NOMO-1 (cell line): ENCODE data around the gene GH1.

Source experiments
- DNase-seq, 2 experiments: peaks; one replicate each; lab custom pipeline; 2025; ENCODE audit not compliant: unreplicated experiment in 2 of 2; lab: John Stamatoyannopoulos, UW

Gene GH1

DNA sequence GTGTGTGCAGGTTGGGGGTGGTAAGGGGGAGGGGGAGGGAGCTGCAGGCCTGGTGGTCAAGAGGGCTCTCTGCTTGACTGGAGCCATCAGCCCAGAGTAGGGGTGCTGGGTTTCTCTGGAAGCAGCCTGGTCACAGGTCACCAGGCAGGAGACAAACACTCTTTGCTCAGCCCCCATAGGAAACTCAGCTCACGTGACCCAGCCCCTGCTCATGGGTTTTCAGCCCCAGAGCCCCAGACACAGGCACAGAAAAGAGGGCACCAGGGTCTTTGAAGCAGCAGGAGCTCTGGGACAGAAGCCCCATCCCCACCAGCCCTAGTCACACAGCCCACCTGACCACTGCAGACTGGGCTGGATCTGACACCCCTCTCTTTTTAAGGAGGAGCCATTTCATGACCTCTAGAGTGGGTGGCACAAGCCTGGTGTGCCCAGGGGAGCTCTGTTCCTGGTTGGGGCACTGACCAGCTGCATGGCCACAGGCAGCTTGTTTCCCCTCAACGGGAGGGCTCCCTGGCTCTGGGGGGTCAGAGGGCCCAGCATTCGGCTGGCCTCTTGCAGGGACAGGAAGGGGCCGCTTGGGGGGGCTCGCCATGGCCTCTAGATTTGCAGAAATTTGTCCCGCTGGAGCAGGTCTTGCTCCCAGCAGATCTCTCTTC, 27.3 kb upstream of the GH1 start:
- no peak for DNase-seq

DNA sequence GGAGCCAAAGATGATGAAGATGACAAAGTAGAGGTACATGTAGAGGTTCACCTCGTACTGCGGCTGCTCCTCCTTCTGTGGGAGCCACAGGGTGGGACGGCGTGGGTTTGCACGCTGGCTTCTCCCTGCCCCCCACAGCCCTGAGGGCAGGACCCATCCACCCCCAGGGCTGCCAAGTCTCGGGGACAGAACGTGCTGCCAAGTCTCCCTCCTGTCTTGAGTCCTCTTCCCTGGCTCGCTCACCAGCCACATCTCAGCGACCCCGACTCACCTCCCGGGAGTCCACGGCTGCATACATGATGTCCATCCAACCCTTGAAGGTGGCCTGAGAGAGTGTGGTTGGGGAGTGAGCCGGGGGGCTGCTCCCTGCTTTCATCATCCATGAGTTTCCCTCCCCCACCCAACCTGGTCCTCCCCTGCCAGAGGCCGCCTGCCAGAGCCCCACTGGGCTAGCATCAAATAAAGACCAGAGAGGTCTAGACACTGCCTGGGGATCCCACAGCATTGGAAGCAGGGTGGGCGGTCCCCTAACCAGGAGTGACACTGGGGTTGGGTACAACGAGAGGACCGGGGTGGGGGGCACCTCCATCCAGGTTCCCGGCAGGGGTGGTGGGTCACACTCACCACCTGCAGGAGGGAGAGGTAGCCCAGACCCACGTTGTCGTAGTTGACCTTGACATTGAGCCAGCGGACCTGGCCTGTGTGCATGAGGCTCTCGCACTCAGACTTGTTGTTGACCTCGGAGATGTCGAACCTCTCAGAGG, 26.3 kb upstream of the GH1 start:
- no peak for DNase-seq

DNA sequence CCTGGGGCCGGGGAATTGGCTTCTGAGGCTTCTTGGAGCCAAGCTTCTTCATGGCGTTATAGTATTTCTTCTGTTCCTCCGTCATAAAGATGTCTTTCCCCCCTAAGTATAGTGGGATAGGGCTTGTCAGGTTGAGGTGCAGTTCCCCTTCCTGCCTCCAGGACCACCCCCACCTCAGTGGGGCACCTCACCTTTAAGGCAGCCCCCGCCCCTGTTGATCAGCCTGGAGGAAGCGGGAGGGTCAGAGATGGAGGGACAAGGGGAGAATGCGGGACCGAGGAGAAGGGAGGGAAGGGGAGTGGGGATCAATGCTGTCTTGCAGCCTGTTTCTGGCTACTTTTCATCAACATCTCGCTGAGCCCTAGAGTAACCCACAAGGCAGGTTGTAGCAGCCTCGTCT, 25.1 kb upstream of the GH1 start:
- no peak for DNase-seq

DNA sequence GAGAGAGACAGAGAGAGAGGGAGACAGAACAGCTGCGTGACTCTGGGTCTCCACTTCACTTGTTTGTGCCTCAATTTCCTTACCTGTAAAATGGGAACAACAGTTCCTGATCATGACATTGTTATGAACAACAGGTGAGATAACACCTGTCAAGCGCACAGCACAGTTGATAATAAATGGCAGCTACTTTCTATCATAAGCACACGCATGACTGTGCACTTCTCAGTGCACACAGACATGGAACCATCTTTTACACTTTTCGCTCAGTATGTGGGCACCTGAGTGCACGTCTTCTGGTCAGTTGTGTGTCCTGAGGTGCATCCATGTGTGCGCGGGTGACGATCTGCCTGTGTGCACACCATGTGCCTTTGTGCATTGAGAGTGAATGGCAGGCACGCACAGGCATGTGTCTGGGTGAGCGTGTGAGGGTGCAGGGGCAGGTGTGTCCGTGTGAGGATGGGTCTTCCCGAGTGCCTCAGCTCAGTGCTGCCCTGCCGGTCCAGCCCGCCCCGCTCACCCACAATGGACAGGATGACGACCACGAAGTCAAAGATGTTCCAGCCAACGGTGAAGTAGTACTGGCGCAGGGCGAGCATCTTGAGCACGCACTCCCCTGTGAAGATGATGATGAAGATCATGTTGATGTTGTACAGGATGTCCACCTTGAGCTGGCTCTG, 23.8 kb upstream of the GH1 start:
- DNase-seq, result no peak

DNA sequence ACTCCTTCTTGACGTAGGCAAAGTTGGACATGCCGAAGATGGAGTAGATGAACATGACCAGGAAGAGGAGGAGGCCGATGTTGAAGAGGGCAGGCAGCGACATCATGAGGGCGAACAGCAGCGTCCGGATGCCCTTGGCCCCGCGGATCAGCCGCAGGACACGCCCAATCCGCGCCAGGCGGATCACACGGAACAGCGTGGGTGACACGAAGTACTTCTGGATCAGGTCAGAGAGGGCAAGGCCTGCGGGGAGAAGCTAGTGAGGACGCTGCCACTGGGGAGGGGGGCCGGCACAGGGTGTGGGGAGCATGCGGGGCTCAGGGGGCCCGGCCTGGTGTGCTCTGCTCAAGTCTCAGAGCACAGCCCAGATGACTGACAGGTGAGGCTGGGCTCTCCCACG, 23.1 kb upstream of the GH1 start:
- no peak for DNase-seq

DNA sequence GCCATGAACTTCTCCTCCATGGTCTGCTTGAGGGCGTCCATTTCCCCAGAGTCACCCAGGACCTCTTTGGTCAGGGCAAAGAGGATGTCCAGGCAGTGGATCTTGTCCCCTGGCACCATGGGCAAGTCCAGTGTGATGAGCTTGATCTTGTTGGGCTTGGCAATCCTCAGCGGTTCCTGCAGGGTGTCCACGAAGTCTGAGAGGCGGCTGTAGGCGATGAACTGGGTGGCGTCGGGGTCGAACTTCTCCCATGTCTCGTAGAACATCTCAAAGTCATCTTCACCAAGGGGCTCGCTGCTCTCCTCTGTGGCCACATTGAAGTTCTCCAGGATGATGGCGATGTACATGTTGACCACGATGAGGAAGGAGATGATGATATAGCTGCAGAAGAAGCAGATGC, 22.5 kb upstream of the GH1 start:
- no peak for DNase-seq

DNA sequence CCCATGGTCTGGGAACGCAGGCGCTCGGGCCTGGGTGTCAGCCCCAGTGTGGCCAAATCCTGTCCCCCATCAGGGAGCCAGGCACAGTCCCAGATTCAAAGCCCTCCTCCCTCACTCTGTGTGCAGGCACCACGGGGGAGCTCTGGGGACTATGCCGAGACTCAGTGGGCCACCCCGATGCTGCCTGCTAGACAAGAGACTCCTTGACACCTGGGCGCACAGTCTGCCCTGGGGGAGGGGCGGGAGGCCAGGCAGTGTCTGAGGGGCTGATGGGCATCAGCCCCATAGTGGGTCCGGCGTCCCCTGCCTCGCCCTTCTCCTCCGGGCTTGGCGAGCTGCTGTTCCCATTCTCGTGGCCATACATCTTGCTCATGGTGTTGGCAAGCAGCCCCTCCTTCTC, 21.9 kb upstream of the GH1 start:
- no peak for DNase-seq

DNA sequence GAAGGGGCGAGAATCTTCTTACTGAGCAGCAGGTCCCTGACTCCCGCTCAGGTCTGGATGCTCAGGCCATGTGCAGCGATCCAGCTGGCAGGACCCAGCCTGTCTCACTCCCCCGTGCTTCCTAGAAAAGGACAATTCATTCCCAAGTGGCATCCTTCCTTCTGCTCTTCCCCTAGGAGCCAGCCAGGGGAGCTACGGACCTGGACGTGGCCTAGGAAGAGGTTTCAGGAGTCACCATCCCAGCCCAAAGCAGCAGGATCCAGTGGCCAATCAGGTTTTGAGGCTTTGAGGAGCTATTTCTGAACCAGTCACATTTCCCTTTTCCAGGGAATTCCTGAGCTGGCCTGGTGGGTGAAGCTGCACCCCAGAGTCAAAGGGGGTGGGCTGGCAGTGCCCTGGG, 21.2 kb upstream of the GH1 start:
- no peak for DNase-seq

DNA sequence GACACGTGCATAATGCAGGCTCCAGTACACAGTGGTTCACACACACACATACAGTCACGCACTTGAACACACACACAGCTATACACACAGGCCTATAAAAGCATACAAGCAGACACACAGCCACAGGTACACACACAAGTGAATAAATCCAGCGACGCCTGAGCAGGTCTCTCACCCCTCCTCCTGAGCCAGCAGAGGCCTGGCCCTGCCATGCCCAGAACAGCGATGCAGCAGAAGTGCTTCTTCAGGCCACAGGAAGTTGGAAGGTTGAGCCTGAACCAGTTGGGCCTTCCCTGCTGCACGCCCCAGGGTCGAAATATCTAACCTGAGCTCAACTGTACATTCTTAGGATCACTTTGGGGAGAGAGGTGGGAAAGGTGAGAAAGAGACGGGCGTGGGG, 20.8 kb upstream of the GH1 start:
- DNase-seq, result no peak

DNA sequence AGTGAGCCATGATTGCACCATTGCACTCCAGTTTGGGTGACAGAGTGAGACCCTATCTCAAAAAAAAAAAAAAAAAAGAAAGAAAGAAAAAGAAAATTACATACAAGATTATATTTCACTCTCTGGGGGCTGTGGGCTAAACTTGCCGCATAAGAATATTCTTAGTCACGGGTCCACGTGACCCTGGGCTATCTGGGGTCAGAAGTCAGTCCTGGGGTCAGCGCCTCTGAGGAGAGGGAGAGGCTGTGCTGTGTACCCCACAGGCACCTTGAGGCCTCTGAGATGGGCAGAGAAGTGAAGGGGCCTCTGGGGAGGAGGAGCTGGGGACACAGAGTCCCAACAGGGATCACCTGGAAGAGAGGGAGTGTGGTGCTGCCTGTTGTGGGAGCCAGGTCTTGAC, 19.3 kb upstream of the GH1 start:
- DNase-seq, result no peak

DNA sequence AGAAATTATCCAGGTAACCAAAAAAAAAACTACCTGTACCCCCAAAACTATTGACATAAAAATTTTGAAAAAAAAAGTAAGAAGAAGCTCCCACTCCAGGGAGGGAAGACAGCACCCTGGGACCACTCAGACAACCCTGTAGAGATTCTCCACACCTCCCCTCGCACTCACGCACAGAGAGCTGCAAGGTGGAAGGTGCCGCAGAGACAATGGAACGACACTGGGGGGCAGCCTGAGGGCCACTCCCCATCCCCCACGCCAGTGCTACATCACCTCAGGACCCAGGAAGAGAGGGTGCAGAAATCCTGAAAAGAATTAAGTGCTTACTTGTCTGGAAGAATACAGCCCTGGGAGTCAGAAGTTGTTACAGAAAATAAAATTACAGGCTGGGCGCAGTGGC, 18.7 kb upstream of the GH1 start:
- no peak for DNase-seq

DNA sequence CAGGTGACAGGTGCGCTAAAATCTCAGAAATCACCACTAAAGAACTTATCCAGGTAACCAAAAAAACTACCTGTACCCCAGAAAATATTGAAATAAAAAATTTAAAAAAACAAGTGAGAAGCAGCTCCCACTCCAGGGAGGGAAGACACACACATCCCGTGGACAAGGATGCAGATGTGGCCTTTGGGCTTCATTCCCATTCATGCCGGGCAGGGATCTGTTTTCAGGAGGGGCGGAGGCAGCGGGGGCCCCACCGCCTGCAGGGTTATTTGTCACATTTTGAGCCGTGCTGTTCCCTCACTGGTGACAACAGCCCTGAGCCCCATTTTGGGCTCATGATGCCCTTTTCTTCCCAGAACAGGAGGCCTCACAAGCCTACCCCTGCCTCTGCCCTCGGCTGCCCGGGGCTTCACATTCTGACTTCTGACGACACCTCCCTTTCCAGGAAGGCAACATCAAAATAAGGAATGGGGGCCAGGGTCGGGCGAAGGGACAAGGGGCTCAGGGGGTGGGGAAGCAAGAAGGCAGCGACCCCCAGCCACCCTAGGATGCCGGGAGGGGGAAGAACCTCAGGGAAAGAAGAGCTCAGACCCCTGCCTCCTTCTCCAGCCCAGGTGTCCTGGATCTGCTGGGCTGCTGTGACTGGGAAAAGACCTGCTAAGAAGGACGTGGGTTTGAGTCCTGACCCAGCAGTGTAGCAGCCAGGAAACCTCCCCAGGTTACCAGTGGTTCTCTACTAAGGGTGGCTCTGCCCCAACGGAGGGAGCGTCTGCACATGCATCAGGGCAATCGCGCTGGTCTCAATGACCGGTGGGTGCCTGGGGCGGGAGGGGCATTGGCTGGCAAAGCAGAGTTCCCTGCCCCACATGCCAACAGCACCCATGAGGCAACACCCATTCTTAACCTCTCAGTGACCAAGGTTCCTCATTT, 15.8 kb upstream of the GH1 start:
- DNase-seq, result no peak

DNA sequence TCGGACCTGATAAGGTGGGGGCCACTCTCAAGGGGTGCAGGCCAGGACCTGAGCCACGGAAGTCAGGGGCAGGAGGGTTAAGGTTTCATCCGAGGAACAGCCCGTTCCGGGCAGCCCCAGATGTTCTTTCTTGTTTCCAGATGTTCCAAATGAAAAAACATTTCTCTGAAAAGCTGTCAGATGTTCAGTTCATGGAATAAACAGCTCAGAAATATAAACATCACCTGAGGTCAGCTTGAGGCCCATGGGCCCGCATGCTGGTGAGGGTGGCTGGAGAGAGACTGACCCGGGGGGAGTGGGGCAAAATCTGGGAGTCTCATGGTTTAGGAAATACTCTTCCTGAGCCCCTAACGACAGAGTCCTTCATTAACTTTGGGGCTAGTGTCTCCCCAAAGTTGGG, 15.0 kb upstream of the GH1 start:
- DNase-seq, result no peak

DNA sequence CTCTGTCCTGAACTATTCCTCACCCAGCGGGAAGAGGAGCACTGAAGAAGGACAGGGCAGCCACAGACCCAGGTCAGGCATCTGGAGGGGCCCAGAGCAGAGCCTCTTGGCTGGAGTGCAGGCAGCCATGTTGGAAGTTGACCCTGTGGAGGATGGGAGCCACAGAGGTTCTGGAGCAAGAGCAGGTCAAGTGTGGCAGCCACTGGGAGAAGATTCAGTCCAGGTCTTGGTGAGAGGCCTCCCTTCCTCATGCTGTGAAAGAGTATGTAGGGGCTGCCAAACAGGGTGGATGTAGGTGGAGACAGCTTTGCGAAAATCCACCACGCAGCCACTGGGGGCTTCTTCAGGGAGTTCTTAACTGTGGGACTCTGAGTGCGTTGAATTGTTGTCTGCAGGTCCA, 14.1 kb upstream of the GH1 start:
- DNase-seq, result no peak

DNA sequence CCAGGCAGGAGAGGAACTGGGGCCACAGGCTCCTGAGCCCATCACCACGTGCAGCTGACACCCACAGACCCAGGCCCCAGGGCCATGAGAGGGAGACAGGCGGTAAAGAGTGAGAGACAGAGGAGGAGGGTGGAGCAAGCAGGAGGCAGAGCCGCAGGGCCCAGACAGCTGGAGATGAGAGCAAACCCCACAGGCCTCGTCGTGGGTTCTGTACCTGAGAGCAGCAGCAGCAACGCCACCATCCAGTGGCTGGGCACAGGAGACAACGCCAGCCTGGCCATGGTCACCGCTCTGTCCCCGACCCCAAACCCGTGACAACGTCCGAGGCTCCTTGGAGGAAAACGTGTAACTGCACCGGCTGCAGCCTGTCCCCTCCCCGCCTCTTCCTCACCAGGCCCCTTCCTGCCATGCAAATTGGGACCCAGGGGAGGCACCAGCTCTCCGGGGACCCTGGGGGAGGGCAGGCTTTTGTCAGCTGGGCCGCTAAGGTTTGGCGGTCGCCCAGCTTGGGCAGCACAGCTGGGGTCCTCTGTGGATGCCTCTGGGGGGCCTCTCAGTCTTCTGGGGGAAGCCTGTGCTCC, 13.4 kb upstream of the GH1 start, which contains the start of gene CD79B:
CD79B (minus strand) TSS at position 351 of the 581 bp plus-strand sequence; CDS start at position 281, 70 bp downstream.
- no peak for DNase-seq

DNA sequence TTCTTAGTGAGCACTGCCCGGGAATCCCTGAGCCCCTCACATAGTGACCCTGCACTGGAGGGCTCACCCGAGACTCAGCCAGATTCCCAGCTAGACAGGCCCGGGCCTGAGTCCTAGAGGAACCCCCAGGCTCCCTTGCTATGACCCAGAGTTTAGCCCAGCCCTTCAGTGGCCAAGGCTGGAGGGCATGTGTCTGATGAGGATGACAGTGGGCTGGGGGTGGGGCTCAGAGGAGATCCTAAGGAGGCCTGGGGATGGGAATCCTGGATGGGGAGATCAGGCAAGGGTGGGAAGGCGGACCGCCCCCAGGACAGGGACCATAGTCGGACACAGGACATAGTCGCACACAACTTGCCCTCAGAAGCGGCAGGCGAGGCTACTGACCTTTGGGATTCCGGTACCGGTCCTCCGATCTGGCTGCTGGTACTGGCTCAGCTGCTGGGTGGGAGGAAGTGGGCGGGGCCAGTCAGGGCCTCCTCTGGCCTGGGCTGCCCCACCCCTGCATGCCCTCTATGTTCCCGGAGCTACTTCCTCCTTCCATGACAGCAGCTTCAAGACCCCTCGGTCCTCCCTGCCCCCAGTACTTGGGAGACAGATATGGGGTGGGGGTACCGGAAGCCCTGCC, 12.4 kb upstream of the GH1 start:
- peak; percentile 48 to 51 for DNase-seq

DNA sequence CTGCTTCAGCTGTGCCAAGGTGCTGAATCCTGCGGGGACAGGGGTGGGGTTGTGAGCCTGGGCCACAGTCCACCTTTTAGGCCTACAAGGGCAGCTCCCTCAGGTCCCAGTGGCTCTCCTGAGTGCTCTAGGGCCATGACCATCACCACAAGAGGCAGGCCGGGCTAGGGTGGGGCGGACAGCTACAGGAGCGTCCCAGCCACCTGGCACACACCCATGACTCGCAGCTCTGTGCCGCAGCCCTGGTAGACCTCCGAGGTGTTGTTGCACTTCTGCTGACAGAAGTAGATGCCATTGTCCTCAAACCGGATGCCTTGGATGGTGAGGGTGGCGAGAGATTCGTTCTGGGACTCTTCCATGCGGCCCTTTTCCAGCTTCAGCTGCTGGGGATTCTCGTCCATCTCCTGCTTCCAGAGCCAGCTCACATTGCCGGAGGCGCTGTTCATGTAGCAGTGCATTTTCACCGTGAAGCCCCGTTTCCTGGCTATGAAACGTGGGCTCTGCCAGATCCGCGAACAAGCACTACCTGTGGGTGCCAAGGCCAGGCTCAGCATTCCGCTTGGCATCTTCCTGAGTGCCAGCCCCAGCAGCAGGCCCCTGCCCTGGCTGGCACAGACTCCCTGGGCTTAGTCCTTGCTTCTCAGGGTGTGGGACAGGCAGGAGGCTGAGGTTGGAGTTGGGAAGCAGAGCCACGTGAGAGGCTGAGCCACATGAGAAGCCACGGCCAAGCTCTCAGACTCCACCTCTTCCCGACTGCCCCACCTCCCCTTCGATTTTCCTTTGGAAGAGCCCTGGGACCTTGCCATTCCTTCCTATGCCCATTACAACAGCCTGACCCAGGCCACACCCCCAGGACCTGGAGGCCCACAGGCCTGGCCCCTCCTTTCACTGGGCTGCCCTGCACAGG, 11.5 kb upstream of the GH1 start:
- no peak for DNase-seq

DNA sequence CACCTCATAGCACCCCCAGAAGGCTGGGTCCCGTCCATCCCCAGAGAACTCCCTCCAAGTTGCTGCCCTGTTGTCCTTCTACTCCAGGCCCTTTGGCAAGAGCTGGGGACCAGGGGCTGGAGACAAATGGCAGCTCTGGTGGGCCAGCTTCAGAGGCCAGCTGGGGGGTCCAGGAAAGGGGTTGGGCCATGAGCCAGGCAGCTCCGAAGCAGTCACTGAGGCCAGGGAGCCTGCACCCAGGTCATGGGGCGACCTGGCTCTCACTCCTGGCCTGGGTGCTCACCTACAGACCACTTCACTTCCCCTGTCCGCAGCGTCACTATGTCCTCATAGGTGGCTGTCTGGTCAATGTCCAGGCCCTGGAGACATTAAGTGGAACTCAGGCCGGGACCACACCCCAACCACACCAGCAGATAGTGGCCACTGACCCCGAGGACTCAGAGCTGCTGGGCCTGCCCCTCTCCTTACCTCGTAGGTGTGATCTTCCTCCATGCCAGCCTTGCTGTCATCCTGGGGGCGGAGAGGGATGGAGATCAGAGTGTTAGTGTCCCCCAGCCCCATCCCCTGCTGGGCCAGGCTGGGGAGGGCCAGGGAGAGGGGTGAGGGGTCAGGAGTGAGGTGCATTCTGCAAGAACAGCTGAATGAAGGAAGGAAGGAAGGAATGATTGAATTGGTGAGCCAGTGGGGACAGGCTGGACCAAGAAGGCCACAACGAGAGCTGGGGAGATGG, 10.5 kb upstream of the GH1 start:
- no peak for DNase-seq
